Chondrocyte (in vitro differentiated cells): ENCODE data around the gene RHOT2. TPM values are rescaled to one million over a fixed set of nuclear protein-coding genes. Genes with fewer than 3 reads are reported as not detected.
A peak's percentile ranks its signal among the peaks of the same experiment; 100 is the strongest.

Source experiments
- DNase-seq: peaks from one replicate; pipeline ENCODE4 v3.0.0; 2021; ENCODE audit warnings: mixed read lengths, low spot score
- H3K27ac Mint-ChIP-seq: one replicate; pipeline ENCODE4 v1.8.0; 2021; ENCODE audit warnings: mild to moderate bottlenecking, moderate library complexity, mixed read lengths; ENCODE audit not compliant: unreplicated experiment
- H3K27me3 Mint-ChIP-seq: 2 replicates; pipeline ENCODE4 v1.8.0; 2021; ENCODE audit warnings: low read depth, mixed read lengths
- H3K36me3 Mint-ChIP-seq: 2 replicates; pipeline ENCODE4 v1.8.0; 2021; ENCODE audit warnings: low read depth, mixed read lengths
- H3K4me1 Mint-ChIP-seq: 2 replicates; pipeline ENCODE4 v1.8.0; 2021; ENCODE audit warnings: low read depth, mild to moderate bottlenecking, mixed read lengths
- H3K4me3 Mint-ChIP-seq: one replicate; pipeline ENCODE4 v1.8.0; 2021; ENCODE audit warnings: mild to moderate bottlenecking, moderate library complexity, mixed read lengths; ENCODE audit not compliant: unreplicated experiment
- H3K9me3 Mint-ChIP-seq: 2 replicates; pipeline ENCODE4 v1.8.0; 2021; ENCODE audit warnings: low read depth, mixed read lengths
- CTCF ChIP-seq: fragments of 200-600 bp; sonication (generic); IDR thresholded peaks from 2 replicates; pipeline ENCODE4 v1.5.0; 2021; ENCODE audit warnings: antibody characterized with exemption, mild to moderate bottlenecking, moderate library complexity
- total RNA-seq: library from RNA; stranded (reverse); gene quantifications from 3 replicates; pipeline ENCODE4 v1.2.1, GENCODE V29; 2021

Gene RHOT2
- total RNA-seq, 1 donor from 2014 or later, result 101 TPM

GRCh38 chr16:627454-628239, 40.3 kb upstream of the RHOT2 start:
- no peaks in the 10 kb centered on the region for H3K27me3 Mint-ChIP-seq
- H3K4me3 Mint-ChIP-seq, result no peak overlapping the region
- H3K4me1 Mint-ChIP-seq, result peaks cover 25% of the 10 kb centered on the region
- peak overlapping the region; percentile 98 for H3K27ac Mint-ChIP-seq
- no peak for TF ChIP-seq CTCF
- no peaks in the 10 kb centered on the region for H3K9me3 Mint-ChIP-seq
- DNase-seq, result no peak
- peaks cover 2% of the 10 kb centered on the region for H3K36me3 Mint-ChIP-seq

GRCh38 chr16:628321-629061, 39.4 kb upstream of the RHOT2 start:
- H3K36me3 Mint-ChIP-seq, result peaks cover 2% of the 10 kb centered on the region
- DNase-seq, result no peak
- no peaks in the 10 kb centered on the region for H3K9me3 Mint-ChIP-seq
- TF ChIP-seq CTCF, result no peak
- peak overlapping the region; percentile 5 for H3K27ac Mint-ChIP-seq
- peaks cover 25% of the 10 kb centered on the region for H3K4me1 Mint-ChIP-seq
- no peaks in the 10 kb centered on the region for H3K27me3 Mint-ChIP-seq
- no peak overlapping the region for H3K4me3 Mint-ChIP-seq

- peaks cover 25% of the 10 kb centered on the region for H3K4me1 Mint-ChIP-seq
- no peak overlapping the region for H3K4me3 Mint-ChIP-seq
- H3K27me3 Mint-ChIP-seq, result no peaks in the 10 kb centered on the region
- H3K36me3 Mint-ChIP-seq, result peaks cover 2% of the 10 kb centered on the region
- H3K9me3 Mint-ChIP-seq, result no peaks in the 10 kb centered on the region
- TF ChIP-seq CTCF, result no peak
- no peak for DNase-seq
- H3K27ac Mint-ChIP-seq, result no peak overlapping the region
Observed at GRCh38 chr16:629185-629832, 38.6 kb upstream of the RHOT2 start.

GRCh38 chr16:629833-630248, 38.1 kb upstream of the RHOT2 start:
- DNase-seq, result no peak
- H3K4me1 Mint-ChIP-seq, result peaks cover 27% of the 10 kb centered on the region
- no peaks in the 10 kb centered on the region for H3K27me3 Mint-ChIP-seq
- H3K36me3 Mint-ChIP-seq, result peaks cover 2% of the 10 kb centered on the region
- H3K9me3 Mint-ChIP-seq, result no peaks in the 10 kb centered on the region
- H3K4me3 Mint-ChIP-seq, result no peak overlapping the region
- no peak for TF ChIP-seq CTCF
- no peak overlapping the region for H3K27ac Mint-ChIP-seq

- no peak for DNase-seq
- Mint-ChIP-seq H3K36me3 (peaks cover 2% of the 10 kb centered on the region), H3K9me3 (no peaks in the 10 kb centered on the region), H3K4me3 (no peak overlapping the region), H3K27ac (no peak overlapping the region), H3K27me3 (no peaks in the 10 kb centered on the region), H3K4me1 (peaks cover 30% of the 10 kb centered on the region)
- no peak for TF ChIP-seq CTCF
Observed at GRCh38 chr16:630249-630814, 37.6 kb upstream of the RHOT2 start.
